ENCODE measurements around the gene RPH3AL. TPM values are rescaled to one million over a fixed set of nuclear protein-coding genes. Genes with fewer than 3 reads are reported as not detected.

The RPH3AL gene
- total RNA-seq, 4 donors from 2014 or later = 24.3 to 90.5 (median 47.2) TPM

GRCh38 chr17:280901-281300 lies 71.7 kb downstream of the RPH3AL start:
- no peak for TF ChIP-seq EP300 (IDR thresholded peaks at IDR 0.05; ENCODE audit: low read depth)
- TF ChIP-seq CTCF (IDR thresholded peaks at IDR 0.05) = no peak
- no peak for TF ChIP-seq POLR2A (IDR thresholded peaks at IDR 0.05)
- TF ChIP-seq POLR2AphosphoS5 (IDR thresholded peaks at IDR 0.05) = no peak
- H3K9me3 ChIP-seq = no peaks in the 10 kb centered on the region
- in situ Hi-C loops (cut with MboI; ENCODE audit: low pct_ligation_motif_present in 1 of 4, low pct_unique_long_range_greater_than_20kb in 1 of 4, low sequenced_read_pairs in 3 of 4) (no loop called here), intact Hi-C loops (cut with DNase I; ENCODE audit: low total_unique reads) (no loop called here)
- H3K36me3 ChIP-seq = no peaks in the 10 kb centered on the region
- 85 to 92% methylated on average over 3 to 9 of the region's 9 CpGs for WGBS, 2 donors (ENCODE audit: low coverage in 1 of 2)
- no peak overlapping the region for H3K4me3 ChIP-seq
- H3K27me3 ChIP-seq = no peaks in the 10 kb centered on the region
- no peaks in the 10 kb centered on the region for H3K4me1 ChIP-seq
- DNase-seq = no peak
- no peak overlapping the region for H3K27ac ChIP-seq

DNA sequence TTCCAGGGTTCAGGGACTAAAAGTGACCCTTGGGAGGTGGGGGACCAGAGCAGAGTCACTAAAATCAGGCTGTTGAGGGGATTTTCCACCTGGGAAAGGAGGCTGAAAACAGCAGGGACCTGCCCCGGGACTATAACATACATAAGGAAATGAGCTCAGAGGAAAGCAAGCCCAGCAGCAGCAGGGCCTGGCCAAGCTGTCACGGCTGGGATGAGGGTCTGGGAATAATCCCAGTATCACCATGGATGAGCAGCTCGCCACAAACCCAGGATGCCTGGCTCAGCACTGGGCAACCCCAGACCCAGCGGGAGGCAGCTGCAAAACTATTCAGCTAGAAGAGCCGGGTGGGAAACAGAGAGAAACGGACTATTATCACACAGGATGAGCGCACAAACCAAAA lies 72.4 kb downstream of the RPH3AL start:
- in situ Hi-C loops (cut with MboI; ENCODE audit: low pct_ligation_motif_present in 1 of 4, low pct_unique_long_range_greater_than_20kb in 1 of 4, low sequenced_read_pairs in 3 of 4) = no loop called here
- H3K36me3 ChIP-seq = no peaks in the 10 kb centered on the region
- no peak overlapping the region for H3K4me3 ChIP-seq
- intact Hi-C loops (cut with DNase I; ENCODE audit: low total_unique reads) = no loop called here
- no peaks in the 10 kb centered on the region for H3K27me3 ChIP-seq
- H3K27ac ChIP-seq = no peak overlapping the region
- DNase-seq = no peak
- TF ChIP-seq POLR2A (IDR thresholded peaks at IDR 0.05) = no peak
- no peak for TF ChIP-seq EP300 (IDR thresholded peaks at IDR 0.05; ENCODE audit: low read depth)
- no peak for TF ChIP-seq CTCF (IDR thresholded peaks at IDR 0.05)
- no peak for TF ChIP-seq POLR2AphosphoS5 (IDR thresholded peaks at IDR 0.05)
- no peaks in the 10 kb centered on the region for H3K4me1 ChIP-seq
- WGBS, 2 donors (ENCODE audit: low coverage in 1 of 2) = 76 to 78% methylated on average over 5 to 7 of the region's 7 CpGs
- H3K9me3 ChIP-seq = no peaks in the 10 kb centered on the region

DNA sequence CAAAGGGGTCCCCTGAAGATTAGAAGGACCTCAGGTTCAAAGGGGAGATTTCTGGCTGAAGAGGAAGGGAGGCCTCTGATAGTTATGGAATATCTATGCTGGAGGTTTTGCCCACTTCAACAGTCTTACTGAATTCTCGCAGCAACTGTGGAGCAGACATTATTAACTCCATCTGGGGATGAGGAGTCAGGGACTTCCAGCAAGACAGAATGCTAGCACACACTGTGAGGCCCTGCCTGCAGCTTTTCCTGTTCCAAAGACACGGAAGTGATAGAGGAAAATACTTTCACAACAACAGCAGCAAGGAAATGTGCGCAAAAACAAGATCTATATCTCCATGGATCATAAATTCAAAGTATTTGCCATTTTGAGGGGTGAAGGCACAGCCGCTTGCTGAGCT lies 72.8 kb downstream of the RPH3AL start:
- H3K4me3 ChIP-seq = no peak overlapping the region
- no peaks in the 10 kb centered on the region for H3K36me3 ChIP-seq
- H3K4me1 ChIP-seq = no peaks in the 10 kb centered on the region
- WGBS, 2 donors (ENCODE audit: low coverage in 1 of 2) = 88 to 100% methylated on average over 1 to 4 of the region's 4 CpGs
- in situ Hi-C loops (cut with MboI; ENCODE audit: low pct_ligation_motif_present in 1 of 4, low pct_unique_long_range_greater_than_20kb in 1 of 4, low sequenced_read_pairs in 3 of 4) (no loop called here), intact Hi-C loops (cut with DNase I; ENCODE audit: low total_unique reads) (no loop called here)
- TF ChIP-seq CTCF (IDR thresholded peaks at IDR 0.05) (no peak), EP300 (IDR thresholded peaks at IDR 0.05; ENCODE audit: low read depth) (no peak), POLR2A (IDR thresholded peaks at IDR 0.05) (no peak), POLR2AphosphoS5 (IDR thresholded peaks at IDR 0.05) (no peak)
- H3K27me3 ChIP-seq = no peaks in the 10 kb centered on the region
- no peak overlapping the region for H3K27ac ChIP-seq
- no peaks in the 10 kb centered on the region for H3K9me3 ChIP-seq
- no peak for DNase-seq

- in situ Hi-C loops (cut with MboI; ENCODE audit: low pct_ligation_motif_present in 1 of 4, low pct_unique_long_range_greater_than_20kb in 1 of 4, low sequenced_read_pairs in 3 of 4) (no loop called here), intact Hi-C loops (cut with DNase I; ENCODE audit: low total_unique reads) (no loop called here)
- DNase-seq = no peak
- Histone ChIP-seq H3K27ac (no peak overlapping the region), H3K9me3 (no peaks in the 10 kb centered on the region), H3K27me3 (no peaks in the 10 kb centered on the region), H3K4me3 (no peak overlapping the region), H3K36me3 (no peaks in the 10 kb centered on the region), H3K4me1 (no peaks in the 10 kb centered on the region)
- TF ChIP-seq EP300 (IDR thresholded peaks at IDR 0.05; ENCODE audit: low read depth) (no peak), POLR2AphosphoS5 (IDR thresholded peaks at IDR 0.05) (no peak), POLR2A (IDR thresholded peaks at IDR 0.05) (no peak), CTCF (IDR thresholded peaks at IDR 0.05) (no peak)
- 85 to 90% methylated on average over 4 of the region's 4 CpGs for WGBS, 2 donors (ENCODE audit: low coverage in 1 of 2)
Observed at GRCh38 chr17:279331-279730, 73.3 kb downstream of the RPH3AL start.

All from transverse colon (tissue), 4 donors.